Right renal pelvis (tissue), 4 donors: ENCODE results near the gene HOXD9. TPM values are rescaled to one million over a fixed set of nuclear protein-coding genes. Genes with fewer than 3 reads are reported as not detected.
A peak's percentile ranks its signal among the peaks of the same experiment; 100 is the strongest.

Source experiments
- DNase-seq, 4 donors: peaks; one replicate each; pipeline ENCODE4 v3.0.0-alpha.2; 2013; ENCODE audit warnings: low read depth in 4 of 4, low spot score in 3 of 4, missing footprints in 1 of 4
- polyA plus RNA-seq, 4 donors: library from polyadenylated mRNA; unstranded; fragments of 120-200 nt; gene quantifications; one replicate each; pipeline ENCODE4 v1.2.1, GENCODE V29; 2013; ENCODE audit not compliant: insufficient read length in 4 of 4

The HOXD9 gene
- polyA plus RNA-seq, 4 donors, result 70.9 to 86.4 (median 74.0) TPM

GRCh38 chr2:176162911-176163671 is 40.6 kb downstream of the HOXD9 start:
- peak in 1 of 4 donors; percentile 86 for DNase-seq

- DNase-seq, result no peak
Measured at GRCh38 chr2:176163672-176164056, 41.1 kb downstream of the HOXD9 start.

- no peak for DNase-seq
Measured at GRCh38 chr2:176164201-176164600, 41.7 kb downstream of the HOXD9 start.

GRCh38 chr2:176164611-176165369 is 42.3 kb downstream of the HOXD9 start:
- no peak for DNase-seq

- DNase-seq, result no peak
Measured at GRCh38 chr2:176165370-176166050, 43.0 kb downstream of the HOXD9 start.

GRCh38 chr2:176166272-176166671 is 43.8 kb downstream of the HOXD9 start:
- no peak for DNase-seq

GRCh38 chr2:176167398-176167797 is 44.9 kb downstream of the HOXD9 start:
- no peak for DNase-seq

- DNase-seq, result no peak
Measured at GRCh38 chr2:176169181-176169580, 46.7 kb downstream of the HOXD9 start.

- no peak for DNase-seq
Measured at GRCh38 chr2:176169711-176170110, 47.2 kb downstream of the HOXD9 start.

- DNase-seq, result no peak
Measured at GRCh38 chr2:176170602-176171305, 48.2 kb downstream of the HOXD9 start.

- no peak for DNase-seq
Measured at GRCh38 chr2:176171351-176172006, 49.0 kb downstream of the HOXD9 start.

GRCh38 chr2:176172007-176172894 is 49.7 kb downstream of the HOXD9 start:
- DNase-seq, result no peak

- DNase-seq, result no peak
Measured at GRCh38 chr2:176172895-176173566, 50.5 kb downstream of the HOXD9 start.

- no peak for DNase-seq
Measured at GRCh38 chr2:176173567-176174381, 51.3 kb downstream of the HOXD9 start.

GRCh38 chr2:176174382-176174823 is 51.9 kb downstream of the HOXD9 start:
- no peak for DNase-seq
